ENCODE results near the gene TAL2. TPM values are rescaled to one million over a fixed set of nuclear protein-coding genes. Genes with fewer than 3 reads are reported as not detected.

Gene TAL2
- polyA plus RNA-seq, 2 donors: 0.22 TPM; not detected in 1

Other genes with a start within 250 kb of the TAL2 start
- under 1 TPM; 0.33 to 0.41 TPM for gene FSD1L, start 214.4 kb upstream of the TAL2 start, polyA plus RNA-seq
- 1 to 10 TPM; 2.4 to 2.7 TPM for gene FKTN, start 104.3 kb upstream of the TAL2 start, polyA plus RNA-seq
- 1 to 10 TPM; 1.6 to 2.8 TPM for gene TMEM38B, start 32.1 kb downstream of the TAL2 start, polyA plus RNA-seq